Activated CD4-positive, alpha-beta T cell treated with anti-CD3 and anti-CD28 coated beads for 1 hour (primary cell): ENCODE results near the gene OSBPL6.

ENCODE experiments used
- DNase-seq: peaks from one replicate; pipeline ENCODE4 v3.0.0-alpha.2; 2020

The OSBPL6 gene

DNA sequence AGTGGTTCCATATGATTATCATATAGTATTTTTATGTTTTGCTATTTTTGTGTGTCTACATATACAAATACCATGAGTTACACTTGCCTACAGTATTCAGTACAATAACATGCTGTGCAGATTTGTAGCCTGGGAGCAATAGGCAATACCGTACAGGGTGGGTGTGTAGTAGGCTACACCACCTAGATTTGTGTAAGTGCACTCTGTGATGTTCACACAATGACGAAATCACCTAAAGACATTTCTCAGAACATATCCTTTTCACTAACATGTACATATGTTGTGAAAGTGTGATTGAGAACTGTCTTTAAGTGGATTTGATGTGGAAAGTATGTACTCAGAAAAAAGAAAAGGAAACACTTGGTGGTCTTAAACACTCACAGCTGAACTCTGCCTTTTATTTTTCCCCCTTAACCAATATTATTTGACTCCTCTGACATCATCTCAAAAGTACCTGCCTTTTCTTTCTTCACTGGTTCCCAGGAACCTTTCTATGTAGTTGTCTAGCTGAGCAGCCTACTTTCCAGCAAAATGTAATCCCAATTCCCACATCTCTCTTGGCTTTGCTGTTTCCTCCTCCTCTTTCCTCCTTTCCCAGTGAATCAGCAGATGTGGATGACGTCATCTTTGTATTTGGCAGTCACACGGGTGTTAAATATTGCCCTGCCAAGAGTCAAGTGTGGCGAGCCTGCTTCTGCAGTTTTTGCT lies 47.7 kb downstream of the OSBPL6 start:
- no peak for DNase-seq

DNA sequence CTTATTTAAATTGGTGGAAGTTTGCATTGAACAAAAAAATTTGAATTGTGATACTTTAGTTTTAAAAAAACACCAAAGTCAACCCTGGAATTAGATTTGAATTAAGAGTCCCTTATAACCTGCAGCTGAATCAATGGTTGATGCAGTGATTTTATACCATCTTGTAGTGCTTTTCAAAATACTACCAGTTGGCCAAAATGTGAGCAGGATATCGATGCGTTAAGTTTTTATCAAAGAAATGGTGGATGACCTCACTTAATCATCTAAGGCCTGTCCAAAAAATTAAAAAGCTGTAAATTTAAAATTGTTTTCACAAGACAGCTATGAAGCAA lies 48.2 kb downstream of the OSBPL6 start:
- no peak for DNase-seq

- no peak for DNase-seq
Observed at GRCh38 chr2:178243961-178244360, 49.6 kb downstream of the OSBPL6 start.

- DNase-seq = no peak
Observed at GRCh38 chr2:178244777-178245176, 50.5 kb downstream of the OSBPL6 start.

- no peak for DNase-seq
Observed at GRCh38 chr2:178246696-178247095, 52.4 kb downstream of the OSBPL6 start.

DNA sequence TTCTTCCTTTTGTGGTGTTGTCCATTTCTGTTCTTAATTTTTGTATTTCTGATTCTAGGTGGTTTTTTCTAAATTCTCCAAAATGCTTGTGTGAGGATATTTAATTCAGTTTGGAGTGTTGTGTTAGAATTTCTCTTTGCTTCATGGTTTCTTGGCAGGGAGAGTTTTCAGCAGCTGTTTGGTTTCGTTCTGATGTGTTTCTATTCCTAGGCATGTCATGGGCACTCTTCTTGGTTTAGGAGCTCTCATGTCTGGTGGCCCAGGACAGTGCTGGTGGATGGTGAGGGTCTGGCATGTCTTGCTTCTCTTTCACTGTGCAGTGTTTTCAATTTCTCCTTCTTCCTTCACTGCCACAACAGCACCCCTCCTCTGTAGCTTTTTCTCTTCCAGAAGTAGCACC lies 52.9 kb downstream of the OSBPL6 start:
- no peak for DNase-seq

DNA sequence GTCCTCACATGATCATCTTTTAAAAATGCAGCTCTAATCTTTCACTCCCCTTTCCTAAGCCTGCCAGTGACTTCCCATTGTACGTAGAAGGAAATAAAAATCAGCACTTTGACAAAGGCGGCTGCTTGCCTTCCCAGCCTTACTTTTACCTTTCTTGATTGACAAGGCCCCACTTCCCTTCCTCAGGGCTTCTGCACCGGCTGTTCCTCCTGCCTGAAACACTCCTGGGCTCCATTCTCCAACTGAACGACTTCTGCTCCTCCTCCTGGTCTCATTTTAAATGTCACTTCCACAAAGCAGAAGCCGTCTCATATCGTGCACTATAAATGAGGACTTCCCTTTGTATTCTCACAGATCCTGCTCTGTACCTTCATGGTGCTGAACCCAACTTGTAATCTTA lies 56.1 kb downstream of the OSBPL6 start:
- no peak for DNase-seq

GRCh38 chr2:178251151-178251955 lies 57.0 kb downstream of the OSBPL6 start:
- DNase-seq = no peak

- no peak for DNase-seq
Observed at GRCh38 chr2:178256382-178257042, 62.2 kb downstream of the OSBPL6 start.

GRCh38 chr2:178257127-178257526 lies 62.8 kb downstream of the OSBPL6 start:
- no peak for DNase-seq

GRCh38 chr2:178258916-178259315 lies 64.6 kb downstream of the OSBPL6 start:
- no peak for DNase-seq

GRCh38 chr2:178263159-178263860 lies 69.0 kb downstream of the OSBPL6 start:
- DNase-seq = no peak

DNA sequence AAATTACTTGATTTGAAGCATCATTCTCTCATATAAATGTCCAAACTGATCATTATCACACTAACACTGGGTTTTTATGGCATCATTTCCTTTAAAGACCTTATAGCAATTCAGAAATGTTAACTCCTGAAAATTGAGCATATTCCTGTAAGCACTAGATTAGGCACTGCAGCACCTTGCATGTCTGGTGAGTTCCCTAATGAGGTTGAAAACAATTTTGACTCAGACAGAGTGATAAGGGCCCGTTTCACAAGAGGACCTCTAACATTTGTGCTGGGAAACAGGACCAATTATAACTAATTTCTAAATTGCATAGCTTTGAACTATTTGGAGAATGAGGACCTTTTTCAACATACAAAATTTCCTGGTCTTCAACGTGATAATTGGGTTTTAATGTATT lies 69.9 kb downstream of the OSBPL6 start:
- DNase-seq = no peak

GRCh38 chr2:178265851-178266250 lies 71.5 kb downstream of the OSBPL6 start:
- DNase-seq = no peak

- no peak for DNase-seq
Observed at GRCh38 chr2:178266445-178266844, 72.1 kb downstream of the OSBPL6 start.

DNA sequence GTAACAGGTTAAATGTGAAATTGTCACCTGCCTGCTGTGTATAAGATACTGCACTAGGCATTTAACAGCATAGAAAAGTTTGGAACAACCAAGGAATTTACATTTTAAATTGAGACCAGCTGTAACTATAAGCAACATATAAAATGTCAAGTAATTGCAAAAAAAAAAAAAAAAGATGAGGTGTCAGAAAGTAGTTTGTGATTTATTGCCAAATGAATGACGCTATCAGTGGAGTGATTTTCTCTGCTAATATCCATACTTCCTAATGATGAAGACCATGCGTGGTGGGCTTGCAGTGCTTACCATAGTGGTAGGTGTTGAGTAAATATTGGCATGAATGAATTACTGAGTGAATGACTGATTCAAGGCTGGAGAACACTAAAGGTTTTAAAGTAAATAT lies 73.3 kb downstream of the OSBPL6 start:
- no peak for DNase-seq

DNA sequence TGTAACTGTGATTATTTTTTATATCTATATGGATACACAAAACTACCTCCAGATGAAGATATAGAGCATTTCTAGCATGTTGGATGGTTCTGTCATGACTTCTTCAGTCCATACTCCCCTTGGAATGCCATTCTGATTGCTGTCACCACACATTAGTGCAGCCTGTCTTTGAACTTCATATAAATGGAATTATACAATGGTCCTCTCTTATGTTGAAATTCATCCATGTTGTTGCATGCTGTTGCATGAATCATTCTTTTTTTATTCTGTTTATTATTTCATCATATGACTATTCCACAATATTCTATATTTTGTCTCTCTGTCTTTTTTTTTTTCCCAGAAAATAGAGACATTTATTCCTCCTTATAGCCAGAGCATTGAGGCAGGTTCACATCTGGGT lies 74.1 kb downstream of the OSBPL6 start:
- no peak for DNase-seq

- no peak for DNase-seq
Observed at GRCh38 chr2:178269438-178270224, 75.3 kb downstream of the OSBPL6 start.

- DNase-seq = no peak
Observed at GRCh38 chr2:178270338-178270737, 76.0 kb downstream of the OSBPL6 start.

GRCh38 chr2:178271094-178271493 lies 76.8 kb downstream of the OSBPL6 start:
- DNase-seq = no peak

GRCh38 chr2:178271629-178272333 lies 77.5 kb downstream of the OSBPL6 start:
- no peak for DNase-seq

- no peak for DNase-seq
Observed at GRCh38 chr2:178273787-178274360, 79.6 kb downstream of the OSBPL6 start.
